Stomach (tissue), 4 donors: ENCODE data around the gene PDE3B.
"Not testable (repeated sequence)": the region's sequence is repeated elsewhere in the genome, so short reads cannot be mapped to it uniquely, and the experiment has no call there.

Source experiments
- POLR2A ChIP-seq, 4 donors: fragments of 450-650 bp; IDR thresholded peaks; one replicate each; pipeline ENCODE4 v1.6.1; 2016; ENCODE audit warnings: antibody characterized with exemption in 4 of 4, control low read depth in 2 of 4, mild to moderate bottlenecking in 1 of 4, moderate library complexity in 1 of 4
- TF ChIP-seq, protein P1 (sequence below), 7 experiments: fragments of 450-650 bp in 4 of 7; fragments of 200-600 bp in 3 of 7; sonication (generic) in 3 of 7; IDR thresholded peaks; one replicate each; pipeline ENCODE4 v1.5.1; 2016 to 2019; ENCODE audit warnings: antibody characterized with exemption in 7 of 7, control low read depth in 2 of 7, mild to moderate bottlenecking in 1 of 7

GRCh38 chr11:14863775-14864174 is 220.2 kb downstream of the PDE3B start:
- TF ChIP-seq, protein P1, sequence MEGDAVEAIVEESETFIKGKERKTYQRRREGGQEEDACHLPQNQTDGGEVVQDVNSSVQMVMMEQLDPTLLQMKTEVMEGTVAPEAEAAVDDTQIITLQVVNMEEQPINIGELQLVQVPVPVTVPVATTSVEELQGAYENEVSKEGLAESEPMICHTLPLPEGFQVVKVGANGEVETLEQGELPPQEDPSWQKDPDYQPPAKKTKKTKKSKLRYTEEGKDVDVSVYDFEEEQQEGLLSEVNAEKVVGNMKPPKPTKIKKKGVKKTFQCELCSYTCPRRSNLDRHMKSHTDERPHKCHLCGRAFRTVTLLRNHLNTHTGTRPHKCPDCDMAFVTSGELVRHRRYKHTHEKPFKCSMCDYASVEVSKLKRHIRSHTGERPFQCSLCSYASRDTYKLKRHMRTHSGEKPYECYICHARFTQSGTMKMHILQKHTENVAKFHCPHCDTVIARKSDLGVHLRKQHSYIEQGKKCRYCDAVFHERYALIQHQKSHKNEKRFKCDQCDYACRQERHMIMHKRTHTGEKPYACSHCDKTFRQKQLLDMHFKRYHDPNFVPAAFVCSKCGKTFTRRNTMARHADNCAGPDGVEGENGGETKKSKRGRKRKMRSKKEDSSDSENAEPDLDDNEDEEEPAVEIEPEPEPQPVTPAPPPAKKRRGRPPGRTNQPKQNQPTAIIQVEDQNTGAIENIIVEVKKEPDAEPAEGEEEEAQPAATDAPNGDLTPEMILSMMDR (IDR thresholded peaks at IDR 0.05), result not testable (repeated sequence)
- not testable (repeated sequence) for TF ChIP-seq POLR2A (IDR thresholded peaks at IDR 0.05)
